AG04449 (cell line): ENCODE results near the gene SPTB.

Source experiments
- CTCF ChIA-PET: fragments of 350-600 bp; formaldehyde crosslinking; extraction: SDS; loops from one replicate; lab custom pipeline; 2021; ENCODE audit warnings: antibody characterized with exemption; lab: Yijun Ruan, JAX
- POLR2A ChIA-PET: fragments of 400-600, 350-600 bp; formaldehyde crosslinking; extraction: SDS; loops from one replicate; lab custom pipeline; 2020; ENCODE audit warnings: antibody characterized with exemption, inconsistent platforms; lab: Yijun Ruan, JAX
- DNase-seq: peaks from one replicate; pipeline ENCODE4 v3.0.0-alpha.2; 2010; ENCODE audit warnings: low read depth, low spot score
- H3K4me3 ChIP-seq: 2 replicates; pipeline ENCODE4 v1.5.1; 2011; ENCODE audit warnings: low read depth, mild to moderate bottlenecking, control low read depth, low read length
- CTCF ChIP-seq: IDR thresholded peaks from one replicate; pipeline ENCODE4 v1.5.1; 2011; ENCODE audit warnings: mild to moderate bottlenecking, moderate library complexity, low read length, control low read depth, inconsistent platforms; ENCODE audit not compliant: insufficient read depth; ENCODE audit errors: missing control alignments

SPTB gene

GRCh38 chr14:64766430-64767151 is 113.1 kb downstream of the SPTB start:
- H3K4me3 ChIP-seq = no peak overlapping the region
- CTCF ChIA-PET = interaction anchor here (0.6 to 13.2 kb wide), 4 partner anchors 11 to 125 kb away, joined by 3 to 94 read pairs (median 31); no protein-coding TSS in a partner anchor
- POLR2A ChIA-PET = no interaction called here
- DNase-seq = no peak
- TF ChIP-seq CTCF = no peak

- ChIA-PET POLR2A (no interaction called here), CTCF (interaction anchor here (0.9 to 13.2 kb wide), 13 partner anchors 8 to 145 kb away, joined by 3 to 181 read pairs (median 6); partner anchors contain the start of gene PLEKHG3)
- TF ChIP-seq CTCF = no peak
- no peak overlapping the region for H3K4me3 ChIP-seq
- no peak for DNase-seq
Observed at GRCh38 chr14:64765740-64766302, 113.9 kb downstream of the SPTB start.

- no peak for DNase-seq
- H3K4me3 ChIP-seq = peak overlapping the region; percentile 41
- POLR2A ChIA-PET = interaction anchor here (1.1 to 1.5 kb wide), 3 partner anchors 60 to 119 kb away, joined by 3 to 4 read pairs (median 3); partner anchors contain the start of gene PLEKHG3
- CTCF ChIA-PET = interaction anchor here (0.6 to 13.2 kb wide), 40 partner anchors 9 to 422 kb away, joined by 3 to 181 read pairs (median 3); partner anchors contain the start of gene PLEKHG3
- peak; percentile 97 for TF ChIP-seq CTCF
Observed at GRCh38 chr14:64764641-64765520, 114.8 kb downstream of the SPTB start.

GRCh38 chr14:64763801-64764621 is 115.7 kb downstream of the SPTB start:
- POLR2A ChIA-PET = interaction anchor here (1.1 to 1.5 kb wide), 3 partner anchors 59 to 119 kb away, joined by 3 to 4 read pairs (median 3); partner anchors contain the start of gene PLEKHG3
- TF ChIP-seq CTCF = no peak
- peak overlapping the region; percentile 41 for H3K4me3 ChIP-seq
- DNase-seq = peak; percentile 31
- CTCF ChIA-PET = interaction anchor here (0.6 to 13.2 kb wide), 31 partner anchors 10 to 421 kb away, joined by 3 to 181 read pairs (median 3); partner anchors contain the start of gene PLEKHG3

GRCh38 chr14:64763085-64763782 is 116.5 kb downstream of the SPTB start:
- ChIA-PET POLR2A (interaction anchor here (1.0 kb wide), 1 partner anchor 223 kb away, joined by 3 read pairs; the partner anchor contains the start of gene HSPA2), CTCF (interaction anchor here (0.6 to 13.2 kb wide), 12 partner anchors 10 to 220 kb away, joined by 3 to 181 read pairs (median 8); no protein-coding TSS in a partner anchor)
- TF ChIP-seq CTCF = no peak
- H3K4me3 ChIP-seq = no peak overlapping the region
- no peak for DNase-seq
